BLaER1 (cell line): ENCODE measurements around the gene GFY.
"Not testable (repeated sequence)": the region's sequence is repeated elsewhere in the genome, so short reads cannot be mapped to it uniquely, and the experiment has no call there.

Experiments
- H3K27ac ChIP-seq: shearing (Covaris generic); formaldehyde crosslinking; 2 replicates; pipeline ENCODE4 v1.8.1; 2022
- H3K27me3 ChIP-seq: shearing (Covaris generic); formaldehyde crosslinking; 2 replicates; pipeline ENCODE4 v1.8.1; 2022
- H3K36me3 ChIP-seq: shearing (Covaris generic); formaldehyde crosslinking; 2 replicates; pipeline ENCODE4 v1.8.1; 2022
- H3K4me1 ChIP-seq: shearing (Covaris generic); formaldehyde crosslinking; 2 replicates; pipeline ENCODE4 v1.8.1; 2022
- H3K4me2 ChIP-seq: shearing (Covaris generic); formaldehyde crosslinking; 2 replicates; pipeline ENCODE4 v1.8.1; 2022
- H3K4me3 ChIP-seq: shearing (Covaris generic); formaldehyde crosslinking; 2 replicates; pipeline ENCODE4 v1.8.1; 2022
- H3K9ac ChIP-seq: shearing (Covaris generic); formaldehyde crosslinking; 2 replicates; pipeline ENCODE4 v1.8.1; 2022
- H3K9me3 ChIP-seq: shearing (Covaris generic); formaldehyde crosslinking; 2 replicates; pipeline ENCODE4 v1.8.1; 2022
- H4K20me1 ChIP-seq: shearing (Covaris generic); formaldehyde crosslinking; 2 replicates; pipeline ENCODE4 v1.8.1; 2022
- Cebpa-rat ChIP-seq: shearing (Covaris generic); IDR thresholded peaks from 2 replicates; pipeline ENCODE4 v1.8.1; 2022

Gene GFY

GRCh38 chr19:49451430-49452181, 26.4 kb downstream of the GFY start, which contains the start of gene PIH1D1:
Gene PIH1D1, minus strand, starts transcription at chr19:49451814. Its CDS starts 240 bp downstream, at chr19:49451574.
- Histone ChIP-seq H3K27me3 (no peaks in the 10 kb centered on the region), H3K4me2 (peak within 1 kb of the TSS; percentile 90), H3K9me3 (no peaks in the 10 kb centered on the region), H4K20me1 (peaks cover 8% of the 10 kb centered on the region), H3K4me1 (peaks cover 66% of the 10 kb centered on the region), H3K27ac (peak within 1 kb of the TSS; percentile 96), H3K9ac (peak within 1 kb of the TSS; percentile 97), H3K4me3 (peak within 1 kb of the TSS; percentile 93), H3K36me3 (peaks cover 41% of the 10 kb centered on the region)
- no peak for TF ChIP-seq Cebpa-rat

GRCh38 chr19:49453013-49453756, 28.0 kb downstream of the GFY start, which contains the start of gene ALDH16A1:
Gene ALDH16A1, plus strand, starts transcription at chr19:49453225. Its CDS starts 107 bp downstream, at chr19:49453332.
- Histone ChIP-seq H3K36me3 (peaks cover 30% of the 10 kb centered on the region), H3K9ac (peak within 1 kb of the TSS; percentile 88), H3K4me3 (peak within 1 kb of the TSS; percentile 93), H3K4me1 (peaks cover 59% of the 10 kb centered on the region), H3K9me3 (no peaks in the 10 kb centered on the region), H3K4me2 (peak within 1 kb of the TSS; percentile 82), H3K27me3 (no peaks in the 10 kb centered on the region), H4K20me1 (no peaks in the 10 kb centered on the region; the same call in 1 of the 2 replicates), H3K27ac (peak within 1 kb of the TSS; percentile 95)
- no peak for TF ChIP-seq Cebpa-rat

GRCh38 chr19:49453757-49454240, 28.6 kb downstream of the GFY start:
- Histone ChIP-seq H3K4me2 (peak overlapping the region; percentile 82), H3K27me3 (no peaks in the 10 kb centered on the region), H3K4me3 (peak overlapping the region; percentile 93), H3K27ac (peak overlapping the region; percentile 95), H4K20me1 (no peaks in the 10 kb centered on the region), H3K9ac (peak overlapping the region; percentile 88), H3K36me3 (peaks cover 24% of the 10 kb centered on the region), H3K9me3 (no peaks in the 10 kb centered on the region), H3K4me1 (peaks cover 59% of the 10 kb centered on the region)
- no peak for TF ChIP-seq Cebpa-rat

GRCh38 chr19:49455773-49456172, 30.6 kb downstream of the GFY start:
- H3K4me3 ChIP-seq, result no peak overlapping the region
- H3K4me2 ChIP-seq, result no peak overlapping the region
- H3K27me3 ChIP-seq, result no peaks in the 10 kb centered on the region
- peaks cover 28% of the 10 kb centered on the region for H3K36me3 ChIP-seq
- no peaks in the 10 kb centered on the region for H3K9me3 ChIP-seq
- H4K20me1 ChIP-seq, result no peaks in the 10 kb centered on the region
- H3K9ac ChIP-seq, result no peak overlapping the region
- no peak for TF ChIP-seq Cebpa-rat
- H3K4me1 ChIP-seq, result peaks cover 51% of the 10 kb centered on the region
- H3K27ac ChIP-seq, result no peak overlapping the region

GRCh38 chr19:49456326-49456725, 31.1 kb downstream of the GFY start:
- TF ChIP-seq Cebpa-rat, result no peak
- no peaks in the 10 kb centered on the region for H3K9me3 ChIP-seq
- no peak overlapping the region for H3K9ac ChIP-seq
- H3K4me1 ChIP-seq, result peaks cover 49% of the 10 kb centered on the region
- H4K20me1 ChIP-seq, result no peaks in the 10 kb centered on the region
- no peak overlapping the region for H3K27ac ChIP-seq
- H3K4me3 ChIP-seq, result no peak overlapping the region
- H3K27me3 ChIP-seq, result no peaks in the 10 kb centered on the region
- H3K36me3 ChIP-seq, result peaks cover 31% of the 10 kb centered on the region
- H3K4me2 ChIP-seq, result no peak overlapping the region

DNA sequence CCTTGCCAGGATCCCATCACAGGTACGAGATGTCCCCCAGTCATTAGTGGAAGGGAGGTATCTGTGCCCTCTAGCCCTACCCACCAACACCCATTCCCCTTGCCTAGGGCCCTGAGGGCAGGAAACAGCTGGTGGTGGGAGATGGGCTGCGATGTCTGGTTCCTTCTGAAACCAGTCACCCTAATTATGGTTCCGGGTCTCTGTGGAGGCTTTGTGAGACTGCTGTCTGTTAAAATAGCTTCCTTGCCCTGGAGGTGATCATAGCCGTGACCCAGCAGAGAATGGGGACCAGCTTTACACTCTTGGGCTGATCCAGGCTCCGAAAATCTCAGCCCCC, 33.3 kb downstream of the GFY start:
- Histone ChIP-seq H3K9me3 (no peaks in the 10 kb centered on the region), H3K27me3 (no peaks in the 10 kb centered on the region), H3K4me1 (peaks cover 39% of the 10 kb centered on the region), H3K4me3 (no peak overlapping the region), H3K4me2 (peak overlapping the region; percentile 84), H4K20me1 (no peaks in the 10 kb centered on the region), H3K9ac (peak overlapping the region; percentile 65), H3K27ac (peak overlapping the region; percentile 77), H3K36me3 (peaks cover 44% of the 10 kb centered on the region)
- TF ChIP-seq Cebpa-rat, result no peak

- H3K4me3 ChIP-seq, result no peak overlapping the region
- no peak for TF ChIP-seq Cebpa-rat
- H3K27me3 ChIP-seq, result no peaks in the 10 kb centered on the region
- H3K9ac ChIP-seq, result no peak overlapping the region
- peaks cover 37% of the 10 kb centered on the region for H3K4me1 ChIP-seq
- no peaks in the 10 kb centered on the region for H3K9me3 ChIP-seq
- peak overlapping the region; percentile 84 for H3K4me2 ChIP-seq
- H3K36me3 ChIP-seq, result peaks cover 52% of the 10 kb centered on the region
- peak overlapping the region; percentile 77 for H3K27ac ChIP-seq
- H4K20me1 ChIP-seq, result no peaks in the 10 kb centered on the region
Measured at GRCh38 chr19:49459388-49459787, 34.2 kb downstream of the GFY start.

DNA sequence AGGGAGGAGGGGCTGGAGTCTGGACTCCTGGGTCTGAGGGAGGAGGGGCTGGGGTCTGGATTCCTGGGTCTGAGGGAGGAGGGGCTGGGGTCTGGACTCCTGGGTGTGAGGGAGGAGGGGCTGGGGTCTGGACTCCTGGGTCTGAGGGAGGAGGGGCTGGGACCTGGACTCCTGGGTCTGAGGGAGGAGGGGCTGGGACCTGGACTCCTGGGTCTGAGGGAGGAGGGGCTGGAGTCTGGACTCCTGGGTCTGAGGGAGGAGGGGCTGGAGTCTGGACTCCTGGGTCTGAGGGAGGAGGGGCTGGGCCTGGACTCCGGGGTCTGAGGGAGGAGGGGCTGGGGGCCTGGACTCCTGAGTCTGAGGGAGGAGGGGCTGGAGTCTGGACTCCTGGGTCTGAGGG, 35.9 kb downstream of the GFY start:
- H3K4me1 ChIP-seq, result peaks cover 31% of the 10 kb centered on the region
- H3K4me3 ChIP-seq, H4K20me1 ChIP-seq, H3K27me3 ChIP-seq, H3K4me2 ChIP-seq, H3K9me3 ChIP-seq, H3K9ac ChIP-seq, H3K27ac ChIP-seq: not testable (repeated sequence)
- H3K36me3 ChIP-seq, result peaks cover 69% of the 10 kb centered on the region

GRCh38 chr19:49461656-49462055, 36.5 kb downstream of the GFY start:
- Histone ChIP-seq H3K9me3 (no peaks in the 10 kb centered on the region), H3K36me3 (peaks cover 67% of the 10 kb centered on the region), H3K9ac (no peak overlapping the region), H3K4me2 (no peak overlapping the region), H3K4me1 (peaks cover 31% of the 10 kb centered on the region), H3K27ac (no peak overlapping the region), H3K27me3 (no peaks in the 10 kb centered on the region), H3K4me3 (no peak overlapping the region), H4K20me1 (no peaks in the 10 kb centered on the region)
- TF ChIP-seq Cebpa-rat, result no peak

GRCh38 chr19:49462492-49462891, 37.3 kb downstream of the GFY start:
- no peak for TF ChIP-seq Cebpa-rat
- peaks cover 36% of the 10 kb centered on the region for H3K4me1 ChIP-seq
- H4K20me1 ChIP-seq, result no peaks in the 10 kb centered on the region
- peaks cover 71% of the 10 kb centered on the region for H3K36me3 ChIP-seq
- H3K4me2 ChIP-seq, result no peak overlapping the region
- H3K9me3 ChIP-seq, result no peaks in the 10 kb centered on the region
- H3K9ac ChIP-seq, result no peak overlapping the region
- H3K27me3 ChIP-seq, result no peaks in the 10 kb centered on the region
- H3K4me3 ChIP-seq, result no peak overlapping the region
- H3K27ac ChIP-seq, result 0 out of 2 replicates have a peak overlapping the region, but pooled peaks have one; percentile 2
